ENCODE data around the gene ERCC6L2.
A peak's percentile ranks its signal among the peaks of the same experiment; 100 is the strongest.

The ERCC6L2 gene

DNA sequence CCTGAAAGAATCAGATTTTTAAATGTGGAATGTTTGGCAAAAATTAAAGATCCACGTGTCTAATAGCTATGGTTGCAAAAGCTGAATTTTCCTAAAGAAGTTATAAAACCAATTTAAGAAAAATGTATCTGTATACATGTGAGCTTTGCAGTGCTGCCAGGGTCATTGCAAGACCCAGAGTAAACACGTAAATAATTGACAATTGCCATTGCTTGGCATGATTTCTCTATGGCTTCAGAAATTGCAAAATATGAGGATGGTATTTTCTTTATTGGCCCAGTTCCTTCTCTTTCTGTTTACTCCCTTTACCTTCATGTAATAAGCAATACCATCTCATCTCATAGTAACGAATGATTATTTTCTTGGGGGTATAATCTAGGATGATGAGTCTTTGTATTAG, 123.9 kb downstream of the ERCC6L2 start:
- no peak for DNase-seq
- Histone ChIP-seq H3K18ac (ENCODE audit: low read length) (no peak overlapping the region), H3K27ac (ENCODE audit: low read depth, low read length) (no peak overlapping the region), H3K23ac (ENCODE audit: low read length) (no peak overlapping the region), H3K4me3 (ENCODE audit: low read depth, low read length) (no peak overlapping the region), H3K14ac (ENCODE audit: low read length) (no peak overlapping the region), H2BK120ac (ENCODE audit: insufficient read depth, low read length, poor library complexity) (no peak overlapping the region), H3K4ac (ENCODE audit: low read depth, low read length) (no peak overlapping the region), H3K79me2 (ENCODE audit: control insufficient read depth, insufficient read depth, low read length, poor library complexity) (no peaks in the 10 kb centered on the region), H2BK5ac (ENCODE audit: low read depth, low read length, poor library complexity) (no peak overlapping the region), H2AFZ (ENCODE audit: insufficient read depth, low read length, poor library complexity) (no peak overlapping the region), H3K27me3 (ENCODE audit: insufficient read depth, low read length) (no peaks in the 10 kb centered on the region), H3K9ac (ENCODE audit: low read length) (no peak overlapping the region), H3K4me1 (ENCODE audit: control insufficient read depth in 1 of 2, insufficient read depth in 2 of 2, low read length in 2 of 2) (no peaks in the 10 kb centered on the region), H3K4me2 (ENCODE audit: low read length) (no peak overlapping the region), H4K12ac (ENCODE audit: low read depth, low read length) (no peak overlapping the region), H3K9me3 (ENCODE audit: insufficient read depth, low read depth, low read length) (no peaks in the 10 kb centered on the region), H4K91ac (ENCODE audit: low read depth, low read length) (no peak overlapping the region), H4K8ac (ENCODE audit: low read depth, low read length) (no peak overlapping the region), H2BK12ac (ENCODE audit: low read length) (no peak overlapping the region), H3K36me3 (ENCODE audit: control insufficient read depth in 1 of 2, insufficient read depth in 2 of 2, low read length in 2 of 2) (peaks cover 0 to 2% of the 10 kb centered on the region in 2 experiments), H2AK5ac (ENCODE audit: low read length) (no peak overlapping the region), H3K79me1 (ENCODE audit: low read length) (no peaks in the 10 kb centered on the region)
- WGBS (ENCODE audit: extremely low coverage, insufficient coverage, insufficient read length): no CpG with 5 or more reads among the region's 3 CpGs

DNA sequence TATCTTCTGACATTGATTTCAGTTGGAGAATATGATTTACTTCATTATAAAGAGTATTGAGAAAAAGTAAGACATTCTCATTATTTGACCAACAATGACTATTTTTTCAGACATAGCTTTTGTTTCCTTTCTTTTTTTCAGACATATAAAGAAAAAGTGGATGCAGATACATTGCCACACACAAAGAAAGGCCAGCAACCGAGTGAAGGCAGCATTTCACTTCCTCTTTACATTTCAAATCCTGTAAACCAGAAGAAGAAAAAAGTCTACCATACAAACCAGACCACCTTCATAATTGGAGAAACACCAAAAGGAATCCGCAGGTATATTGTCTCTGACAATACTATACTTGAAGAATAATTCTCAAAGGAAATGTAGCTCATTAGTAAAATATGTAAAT, 128.9 kb downstream of the ERCC6L2 start:
- Histone ChIP-seq H3K23ac (ENCODE audit: low read length) (no peak overlapping the region), H2BK12ac (ENCODE audit: low read length) (no peak overlapping the region), H3K18ac (ENCODE audit: low read length) (no peak overlapping the region), H3K36me3 (ENCODE audit: control insufficient read depth in 1 of 2, insufficient read depth in 2 of 2, low read length in 2 of 2) (peaks cover 4 to 9% of the 10 kb centered on the region in 2 experiments), H3K9me3 (ENCODE audit: insufficient read depth, low read depth, low read length) (no peaks in the 10 kb centered on the region), H2AK5ac (ENCODE audit: low read length) (no peak overlapping the region), H3K4me1 (ENCODE audit: control insufficient read depth in 1 of 2, insufficient read depth in 2 of 2, low read length in 2 of 2) (no peaks in the 10 kb centered on the region), H2BK5ac (ENCODE audit: low read depth, low read length, poor library complexity) (no peak overlapping the region), H4K12ac (ENCODE audit: low read depth, low read length) (no peak overlapping the region), H3K79me2 (ENCODE audit: control insufficient read depth, insufficient read depth, low read length, poor library complexity) (no peaks in the 10 kb centered on the region), H3K4me2 (ENCODE audit: low read length) (no peak overlapping the region), H3K27me3 (ENCODE audit: insufficient read depth, low read length) (no peaks in the 10 kb centered on the region), H4K91ac (ENCODE audit: low read depth, low read length) (no peak overlapping the region), H3K4me3 (ENCODE audit: low read depth, low read length) (no peak overlapping the region), H3K9ac (ENCODE audit: low read length) (no peak overlapping the region), H4K8ac (ENCODE audit: low read depth, low read length) (no peak overlapping the region), H2BK120ac (ENCODE audit: insufficient read depth, low read length, poor library complexity) (no peak overlapping the region), H3K79me1 (ENCODE audit: low read length) (no peaks in the 10 kb centered on the region), H3K27ac (ENCODE audit: low read depth, low read length) (no peak overlapping the region), H3K14ac (ENCODE audit: low read length) (no peak overlapping the region), H2AFZ (ENCODE audit: insufficient read depth, low read length, poor library complexity) (no peak overlapping the region), H3K4ac (ENCODE audit: low read depth, low read length) (no peak overlapping the region)
- no peak for DNase-seq
- WGBS (ENCODE audit: extremely low coverage, insufficient coverage, insufficient read length): no CpG with 5 or more reads among the region's 2 CpGs

DNA sequence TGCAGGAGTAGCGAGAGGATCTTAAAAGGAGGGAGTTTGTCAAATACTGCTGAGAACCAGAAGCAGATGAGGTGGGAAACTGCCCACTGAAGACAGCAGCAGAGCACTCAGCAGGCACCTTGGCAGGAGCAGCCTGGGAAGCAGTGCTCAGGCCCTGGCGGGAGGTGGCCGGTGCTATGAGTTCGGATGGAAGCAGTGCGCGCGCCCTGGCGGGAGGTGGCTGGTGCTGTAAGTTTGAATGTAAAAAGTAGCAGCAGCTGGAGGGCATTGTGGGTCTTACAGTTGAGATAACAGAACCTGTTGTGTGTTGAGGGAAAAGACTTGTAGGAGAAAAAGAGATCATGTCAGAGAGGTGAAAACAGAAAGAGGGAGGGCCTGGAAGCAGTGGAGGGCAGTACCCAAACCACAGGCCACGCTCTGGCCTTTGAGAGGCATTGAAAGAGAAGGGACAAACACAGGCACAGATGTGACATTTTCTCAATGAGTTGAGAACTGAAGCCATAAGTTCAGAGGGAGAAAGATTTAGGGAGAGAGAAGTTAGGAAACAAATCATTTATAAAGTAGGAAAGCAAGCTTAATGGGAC, 130.9 kb downstream of the ERCC6L2 start:
- no peak overlapping the region for H2AK5ac ChIP-seq (ENCODE audit: low read length)
- H4K91ac ChIP-seq (ENCODE audit: low read depth, low read length): no peak overlapping the region
- H3K23ac ChIP-seq (ENCODE audit: low read length): no peak overlapping the region
- no peaks in the 10 kb centered on the region for H3K27me3 ChIP-seq (ENCODE audit: insufficient read depth, low read length)
- no peaks in the 10 kb centered on the region for H3K79me2 ChIP-seq (ENCODE audit: control insufficient read depth, insufficient read depth, low read length, poor library complexity)
- H3K27ac ChIP-seq (ENCODE audit: low read depth, low read length): no peak overlapping the region
- H3K4me1 ChIP-seq (ENCODE audit: control insufficient read depth in 1 of 2, insufficient read depth in 2 of 2, low read length in 2 of 2): no peaks in the 10 kb centered on the region
- no peak overlapping the region for H4K12ac ChIP-seq (ENCODE audit: low read depth, low read length)
- peaks cover 4 to 9% of the 10 kb centered on the region in 2 experiments for H3K36me3 ChIP-seq (ENCODE audit: control insufficient read depth in 1 of 2, insufficient read depth in 2 of 2, low read length in 2 of 2)
- no peak overlapping the region for H3K4me2 ChIP-seq (ENCODE audit: low read length)
- no peak overlapping the region for H3K4me3 ChIP-seq (ENCODE audit: low read depth, low read length)
- no CpG with 5 or more reads among the region's 9 CpGs for WGBS (ENCODE audit: extremely low coverage, insufficient coverage, insufficient read length)
- no peak overlapping the region for H2BK120ac ChIP-seq (ENCODE audit: insufficient read depth, low read length, poor library complexity)
- H3K14ac ChIP-seq (ENCODE audit: low read length): no peak overlapping the region
- H3K9me3 ChIP-seq (ENCODE audit: insufficient read depth, low read depth, low read length): no peaks in the 10 kb centered on the region
- H4K8ac ChIP-seq (ENCODE audit: low read depth, low read length): no peak overlapping the region
- DNase-seq: no peak
- H2BK12ac ChIP-seq (ENCODE audit: low read length): no peak overlapping the region
- H2BK5ac ChIP-seq (ENCODE audit: low read depth, low read length, poor library complexity): no peak overlapping the region
- H2AFZ ChIP-seq (ENCODE audit: insufficient read depth, low read length, poor library complexity): no peak overlapping the region
- H3K79me1 ChIP-seq (ENCODE audit: low read length): no peaks in the 10 kb centered on the region
- no peak overlapping the region for H3K9ac ChIP-seq (ENCODE audit: low read length)
- no peak overlapping the region for H3K18ac ChIP-seq (ENCODE audit: low read length)
- no peak overlapping the region for H3K4ac ChIP-seq (ENCODE audit: low read depth, low read length)

DNA sequence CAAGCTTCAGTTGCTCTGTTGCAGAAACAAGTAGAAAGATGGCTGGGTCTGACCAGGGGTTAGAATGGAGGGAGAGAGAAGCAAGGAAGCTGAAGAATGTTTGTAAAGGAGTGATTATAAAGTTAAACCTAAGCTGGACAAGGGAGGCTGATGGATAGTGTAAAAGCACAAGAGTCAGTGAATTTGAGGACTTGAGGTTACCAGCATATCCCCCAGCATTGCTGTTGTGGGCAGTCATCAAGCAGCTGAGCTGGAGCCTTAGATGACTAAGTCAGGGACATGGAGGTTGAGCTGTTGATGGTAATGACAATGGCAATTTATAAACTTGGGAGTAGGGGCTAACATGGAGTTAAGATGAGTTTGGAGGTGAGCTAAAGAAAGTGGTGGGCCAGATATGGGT, 131.5 kb downstream of the ERCC6L2 start:
- DNase-seq: peak; percentile 77 to 84
- Histone ChIP-seq H4K12ac (ENCODE audit: low read depth, low read length) (no peak overlapping the region), H3K79me2 (ENCODE audit: control insufficient read depth, insufficient read depth, low read length, poor library complexity) (no peaks in the 10 kb centered on the region), H3K9ac (ENCODE audit: low read length) (no peak overlapping the region), H3K4me3 (ENCODE audit: low read depth, low read length) (no peak overlapping the region), H2BK5ac (ENCODE audit: low read depth, low read length, poor library complexity) (no peak overlapping the region), H4K8ac (ENCODE audit: low read depth, low read length) (no peak overlapping the region), H3K14ac (ENCODE audit: low read length) (no peak overlapping the region), H3K4me1 (ENCODE audit: control insufficient read depth in 1 of 2, insufficient read depth in 2 of 2, low read length in 2 of 2) (no peaks in the 10 kb centered on the region), H3K4ac (ENCODE audit: low read depth, low read length) (no peak overlapping the region), H2AK5ac (ENCODE audit: low read length) (no peak overlapping the region), H4K91ac (ENCODE audit: low read depth, low read length) (no peak overlapping the region), H3K4me2 (ENCODE audit: low read length) (no peak overlapping the region), H3K9me3 (ENCODE audit: insufficient read depth, low read depth, low read length) (no peaks in the 10 kb centered on the region), H3K23ac (ENCODE audit: low read length) (no peak overlapping the region), H3K27me3 (ENCODE audit: insufficient read depth, low read length) (no peaks in the 10 kb centered on the region), H3K79me1 (ENCODE audit: low read length) (no peaks in the 10 kb centered on the region), H2AFZ (ENCODE audit: insufficient read depth, low read length, poor library complexity) (no peak overlapping the region), H3K27ac (ENCODE audit: low read depth, low read length) (no peak overlapping the region), H2BK120ac (ENCODE audit: insufficient read depth, low read length, poor library complexity) (no peak overlapping the region), H2BK12ac (ENCODE audit: low read length) (no peak overlapping the region), H3K18ac (ENCODE audit: low read length) (no peak overlapping the region), H3K36me3 (ENCODE audit: control insufficient read depth in 1 of 2, insufficient read depth in 2 of 2, low read length in 2 of 2) (peaks cover 3 to 9% of the 10 kb centered on the region in 2 experiments)

All from trophoblast cell (in vitro differentiated cells and primary cell).